Suprapubic skin (tissue), 3 donors: Measurements from ENCODE around the gene YES1.

ENCODE experiments used
- EP300 ChIP-seq: sonication (generic); formaldehyde crosslinking; IDR thresholded peaks from one replicate; pipeline ENCODE4 v1.6.1; 2017; ENCODE audit warnings: antibody characterized with exemption
- TF ChIP-seq, protein P1 (sequence below), 2 donors: fragments of 200-600 bp in 1 of 2; fragments of 450-650 bp in 1 of 2; sonication (generic) in 1 of 2; IDR thresholded peaks; one replicate each; pipeline ENCODE4 v1.5.1; 2016 to 2019; ENCODE audit warnings: antibody characterized with exemption in 2 of 2, mild to moderate bottlenecking in 1 of 2, moderate library complexity in 1 of 2

DNA sequence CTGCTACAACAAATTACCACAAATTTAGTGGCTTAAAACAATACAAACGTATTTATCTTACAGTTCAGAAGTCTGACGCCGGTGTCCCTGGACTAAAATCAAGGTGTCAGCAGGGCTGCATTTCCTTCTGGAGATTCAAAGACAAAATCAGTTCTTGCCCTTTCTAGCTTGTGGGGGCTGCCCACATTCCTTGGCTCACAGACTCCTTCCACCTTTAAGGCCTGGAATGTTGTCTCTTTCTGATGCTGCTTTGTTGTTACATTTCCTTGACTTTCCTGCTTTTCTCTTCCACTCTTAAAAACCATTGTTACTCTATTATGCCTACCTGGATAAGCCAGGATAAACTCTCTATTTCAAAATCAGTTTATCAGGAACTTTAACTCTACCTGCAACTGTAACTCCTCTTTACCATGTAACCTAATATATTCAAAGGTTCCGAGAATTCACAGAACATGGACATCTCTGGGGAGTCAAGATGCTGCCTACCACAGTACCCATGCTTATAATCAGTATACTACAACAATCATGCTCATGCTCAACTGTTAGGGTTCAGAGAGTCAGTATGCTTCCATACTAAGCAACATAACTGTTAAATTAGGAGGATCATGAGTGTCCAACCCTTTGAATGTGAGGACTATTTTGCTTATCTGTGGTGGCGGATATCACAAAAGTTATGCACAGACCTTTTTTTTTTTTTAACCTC, 27.4 kb downstream of the YES1 start:
- TF ChIP-seq, protein P1, sequence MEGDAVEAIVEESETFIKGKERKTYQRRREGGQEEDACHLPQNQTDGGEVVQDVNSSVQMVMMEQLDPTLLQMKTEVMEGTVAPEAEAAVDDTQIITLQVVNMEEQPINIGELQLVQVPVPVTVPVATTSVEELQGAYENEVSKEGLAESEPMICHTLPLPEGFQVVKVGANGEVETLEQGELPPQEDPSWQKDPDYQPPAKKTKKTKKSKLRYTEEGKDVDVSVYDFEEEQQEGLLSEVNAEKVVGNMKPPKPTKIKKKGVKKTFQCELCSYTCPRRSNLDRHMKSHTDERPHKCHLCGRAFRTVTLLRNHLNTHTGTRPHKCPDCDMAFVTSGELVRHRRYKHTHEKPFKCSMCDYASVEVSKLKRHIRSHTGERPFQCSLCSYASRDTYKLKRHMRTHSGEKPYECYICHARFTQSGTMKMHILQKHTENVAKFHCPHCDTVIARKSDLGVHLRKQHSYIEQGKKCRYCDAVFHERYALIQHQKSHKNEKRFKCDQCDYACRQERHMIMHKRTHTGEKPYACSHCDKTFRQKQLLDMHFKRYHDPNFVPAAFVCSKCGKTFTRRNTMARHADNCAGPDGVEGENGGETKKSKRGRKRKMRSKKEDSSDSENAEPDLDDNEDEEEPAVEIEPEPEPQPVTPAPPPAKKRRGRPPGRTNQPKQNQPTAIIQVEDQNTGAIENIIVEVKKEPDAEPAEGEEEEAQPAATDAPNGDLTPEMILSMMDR (IDR thresholded peaks at IDR 0.05): no peak
- no peak for TF ChIP-seq EP300
